ENCODE results near the gene CYP2S1.

- TF ChIP-seq SMC3 (conservative IDR thresholded peaks at IDR 0.05; ENCODE audit: poor library complexity) (no peak), CTCF (IDR thresholded peaks at IDR 0.05; ENCODE audit: poor library complexity, severe bottlenecking) (no peak), TAF1 (IDR thresholded peaks at IDR 0.05; ENCODE audit: low read depth) (no peak), EP300 (conservative IDR thresholded peaks at IDR 0.05; ENCODE audit: poor library complexity, severe bottlenecking) (no peak), POLR2AphosphoS5 (IDR thresholded peaks at IDR 0.05) (no peak), EZH2 (IDR thresholded peaks at IDR 0.05; ENCODE audit: borderline replicate concordance, insufficient read depth, low read length, poor library complexity, severe bottlenecking) (no peak)
- TF ChIP-seq, protein P1, sequence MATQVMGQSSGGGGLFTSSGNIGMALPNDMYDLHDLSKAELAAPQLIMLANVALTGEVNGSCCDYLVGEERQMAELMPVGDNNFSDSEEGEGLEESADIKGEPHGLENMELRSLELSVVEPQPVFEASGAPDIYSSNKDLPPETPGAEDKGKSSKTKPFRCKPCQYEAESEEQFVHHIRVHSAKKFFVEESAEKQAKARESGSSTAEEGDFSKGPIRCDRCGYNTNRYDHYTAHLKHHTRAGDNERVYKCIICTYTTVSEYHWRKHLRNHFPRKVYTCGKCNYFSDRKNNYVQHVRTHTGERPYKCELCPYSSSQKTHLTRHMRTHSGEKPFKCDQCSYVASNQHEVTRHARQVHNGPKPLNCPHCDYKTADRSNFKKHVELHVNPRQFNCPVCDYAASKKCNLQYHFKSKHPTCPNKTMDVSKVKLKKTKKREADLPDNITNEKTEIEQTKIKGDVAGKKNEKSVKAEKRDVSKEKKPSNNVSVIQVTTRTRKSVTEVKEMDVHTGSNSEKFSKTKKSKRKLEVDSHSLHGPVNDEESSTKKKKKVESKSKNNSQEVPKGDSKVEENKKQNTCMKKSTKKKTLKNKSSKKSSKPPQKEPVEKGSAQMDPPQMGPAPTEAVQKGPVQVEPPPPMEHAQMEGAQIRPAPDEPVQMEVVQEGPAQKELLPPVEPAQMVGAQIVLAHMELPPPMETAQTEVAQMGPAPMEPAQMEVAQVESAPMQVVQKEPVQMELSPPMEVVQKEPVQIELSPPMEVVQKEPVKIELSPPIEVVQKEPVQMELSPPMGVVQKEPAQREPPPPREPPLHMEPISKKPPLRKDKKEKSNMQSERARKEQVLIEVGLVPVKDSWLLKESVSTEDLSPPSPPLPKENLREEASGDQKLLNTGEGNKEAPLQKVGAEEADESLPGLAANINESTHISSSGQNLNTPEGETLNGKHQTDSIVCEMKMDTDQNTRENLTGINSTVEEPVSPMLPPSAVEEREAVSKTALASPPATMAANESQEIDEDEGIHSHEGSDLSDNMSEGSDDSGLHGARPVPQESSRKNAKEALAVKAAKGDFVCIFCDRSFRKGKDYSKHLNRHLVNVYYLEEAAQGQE (IDR thresholded peaks at IDR 0.05; ENCODE audit: borderline replicate concordance): no peak
These were observed 47.0 kb downstream of the CYP2S1 start for GRCh38 chr19:41239961-41240574.

Data from neural cell (in vitro differentiated cells).